B cell (primary cell): ENCODE data around the gene LMNTD2. TPM values are rescaled to one million over a fixed set of nuclear protein-coding genes. Genes with fewer than 3 reads are reported as not detected.

Experiments used
- ATAC-seq: fragments of 200-7000 bp; cut with Tn5 transposase; one replicate; pipeline ENCODE4 v1.10.0; 2021; ENCODE audit warnings: low read depth, mild to moderate bottlenecking, moderate number of reproducible peaks, moderate library complexity
- CTCF ChIA-PET: fragments of 350-600 bp; sonication (Branson Sonifier 250); formaldehyde crosslinking; loops from one replicate; lab custom pipeline; 2021; ENCODE audit warnings: antibody characterized with exemption, inconsistent platforms; lab: Charles Lee
- POLR2A ChIA-PET: fragments of 350-600 bp; sonication (Branson Sonifier 250); formaldehyde crosslinking; loops from one replicate; lab custom pipeline; 2021; ENCODE audit warnings: antibody characterized with exemption; lab: Charles Lee
- DNase-seq: peaks from one replicate; pipeline ENCODE4 v3.0.0; 2013
- H2AFZ ChIP-seq: 2 replicates; pipeline ENCODE4 v1.6.1; 2012; ENCODE audit warnings: mild to moderate bottlenecking, low read depth, low read length; ENCODE audit not compliant: insufficient read depth, poor library complexity, severe bottlenecking
- H3K27ac ChIP-seq, 2 donors: 1 replicate in 1 of 2; 2 replicates in 1 of 2; pipeline ENCODE4 v1.5.1; 2012 to 2013; ENCODE audit warnings: low read length in 2 of 2, mild to moderate bottlenecking in 2 of 2, moderate library complexity in 1 of 2
- H3K27me3 ChIP-seq, 4 experiments: fragments of 200-600 bp in 1 of 4; sonication (generic) in 1 of 4; replicated peaks in 1 of 4; 1 replicate in 2 of 4; 2 replicates in 2 of 4; pipeline versions ENCODE4 v1.6.1 to v1.7.0; 2013 to 2016; ENCODE audit warnings: low read length in 3 of 4, mild to moderate bottlenecking in 2 of 4, mixed read lengths in 1 of 4, moderate library complexity in 1 of 4; ENCODE audit not compliant: insufficient read depth in 4 of 4, control insufficient read depth in 3 of 4; ENCODE audit errors: control extremely low read depth in 1 of 4
- H3K36me3 ChIP-seq, 2 experiments: replicated peaks in 1 of 2; 1 replicate in 1 of 2; 2 replicates in 1 of 2; pipeline versions ENCODE4 v1.6.1 to v1.7.1; 2013; ENCODE audit warnings: low read length in 1 of 2; ENCODE audit not compliant: insufficient read depth in 2 of 2, control insufficient read depth in 1 of 2; ENCODE audit errors: control extremely low read depth in 1 of 2, extremely low read depth in 1 of 2
- H3K4me1 ChIP-seq, 2 donors: fragments of 200-600 bp in 1 of 2; sonication (generic) in 1 of 2; 1 replicate in 1 of 2; 2 replicates in 1 of 2; pipeline versions ENCODE4 v1.5.1 to v1.6.1; 2013 to 2017; ENCODE audit warnings: low read length in 2 of 2; ENCODE audit not compliant: control insufficient read depth in 2 of 2, insufficient read depth in 2 of 2
- H3K4me2 ChIP-seq: replicated peaks from 2 replicates; pipeline ENCODE3; 2012; ENCODE audit warnings: mild to moderate bottlenecking, low read depth, low read length; ENCODE audit not compliant: poor library complexity, severe bottlenecking
- H3K4me3 ChIP-seq, 5 experiments: fragments of 200-600 bp in 1 of 5; sonication (generic) in 1 of 5; 1 replicate in 3 of 5; 2 replicates in 2 of 5; pipeline versions ENCODE4 v1.5.1 to v1.7.0; 2011 to 2016; ENCODE audit warnings: low read length in 4 of 5, mild to moderate bottlenecking in 4 of 5, low read depth in 2 of 5, control low read depth in 1 of 5, moderate library complexity in 1 of 5; ENCODE audit not compliant: insufficient read depth in 1 of 5; ENCODE audit errors: control extremely low read depth in 1 of 5, extremely low read depth in 1 of 5
- H3K79me2 ChIP-seq: fragments of 200-600 bp; sonication (generic); one replicate; pipeline ENCODE4 v1.6.0; 2016; ENCODE audit warnings: low read length; ENCODE audit not compliant: control insufficient read depth, insufficient read depth
- H3K9ac ChIP-seq: fragments of 200-600 bp; sonication (generic); 2 replicates; pipeline ENCODE4 v1.6.1; 2017; ENCODE audit warnings: mild to moderate bottlenecking, low read length, moderate library complexity
- H3K9me3 ChIP-seq, 3 donors: one replicate each; pipeline versions ENCODE4 v1.6.1 to v1.7.1; 2013; ENCODE audit warnings: low read length in 2 of 3; ENCODE audit not compliant: control insufficient read depth in 2 of 3, insufficient read depth in 1 of 3; ENCODE audit errors: control extremely low read depth in 1 of 3
- H4K20me1 ChIP-seq: 2 replicates; pipeline ENCODE4 v1.6.0; 2012; ENCODE audit warnings: mild to moderate bottlenecking, low read length; ENCODE audit not compliant: insufficient read depth, control insufficient read depth, poor library complexity, severe bottlenecking
- H3K27ac Mint-ChIP-seq: one replicate; pipeline ENCODE4 v1.8.0; 2021; ENCODE audit warnings: mixed read lengths
- H3K27me3 Mint-ChIP-seq: one replicate; pipeline ENCODE4 v1.8.0; 2021; ENCODE audit warnings: mixed read lengths
- H3K4me1 Mint-ChIP-seq: one replicate; pipeline ENCODE4 v1.8.0; 2021; ENCODE audit warnings: mixed read lengths
- H3K4me3 Mint-ChIP-seq: one replicate; pipeline ENCODE4 v1.8.0; 2021; ENCODE audit warnings: mixed read lengths
- H3K9me3 Mint-ChIP-seq: one replicate; pipeline ENCODE4 v1.8.0; 2022; ENCODE audit warnings: mixed read lengths; ENCODE audit not compliant: insufficient read depth
- EZH2 ChIP-seq: IDR thresholded peaks from 2 replicates; pipeline ENCODE4 v1.6.1; 2012; ENCODE audit warnings: borderline replicate concordance, low read depth, mild to moderate bottlenecking, moderate library complexity, low read length; ENCODE audit not compliant: insufficient read depth, poor library complexity, severe bottlenecking
- WGBS: methylation state at CpG from one replicate; pipeline ENCODE4 v1.1.5; 2013; ENCODE audit warnings: missing lambda C conversion rate; ENCODE audit not compliant: insufficient coverage; 5-methylcytosine and 5-hydroxymethylcytosine counted together
- intact Hi-C: fragments of 100-400 bp; cut with micrococcal nuclease; formaldehyde crosslinking; loops from one replicate; pipeline ENCODE4 v1.10.0; 2022
- polyA plus RNA-seq: library from polyadenylated mRNA; depleted of rRNA; stranded (reverse); fragments of >200 nt; gene quantifications from 2 replicates; pipeline ENCODE4 v1.2.3, GENCODE V29; 2012
- total RNA-seq, 2 donors: library from RNA; stranded (reverse); fragments of 120-200 nt in 1 of 2; gene quantifications; 1 replicate in 1 of 2; 2 replicates in 1 of 2; pipeline versions ENCODE4 v1.2.3 to v1.2.4, GENCODE V29; 2013 to 2022
- TF ChIP-seq, protein P1 (sequence below): fragments of 200-600 bp; IDR thresholded peaks from one replicate; pipeline ENCODE4 v1.8.0; 2022; ENCODE audit warnings: antibody characterized with exemption, mild to moderate bottlenecking

Gene LMNTD2
- total and polyA plus RNA-seq, 2 donors (not counting 1 experiment from before 2014, with no cell fraction given) = 21.4 to 29.6 TPM

DNA sequence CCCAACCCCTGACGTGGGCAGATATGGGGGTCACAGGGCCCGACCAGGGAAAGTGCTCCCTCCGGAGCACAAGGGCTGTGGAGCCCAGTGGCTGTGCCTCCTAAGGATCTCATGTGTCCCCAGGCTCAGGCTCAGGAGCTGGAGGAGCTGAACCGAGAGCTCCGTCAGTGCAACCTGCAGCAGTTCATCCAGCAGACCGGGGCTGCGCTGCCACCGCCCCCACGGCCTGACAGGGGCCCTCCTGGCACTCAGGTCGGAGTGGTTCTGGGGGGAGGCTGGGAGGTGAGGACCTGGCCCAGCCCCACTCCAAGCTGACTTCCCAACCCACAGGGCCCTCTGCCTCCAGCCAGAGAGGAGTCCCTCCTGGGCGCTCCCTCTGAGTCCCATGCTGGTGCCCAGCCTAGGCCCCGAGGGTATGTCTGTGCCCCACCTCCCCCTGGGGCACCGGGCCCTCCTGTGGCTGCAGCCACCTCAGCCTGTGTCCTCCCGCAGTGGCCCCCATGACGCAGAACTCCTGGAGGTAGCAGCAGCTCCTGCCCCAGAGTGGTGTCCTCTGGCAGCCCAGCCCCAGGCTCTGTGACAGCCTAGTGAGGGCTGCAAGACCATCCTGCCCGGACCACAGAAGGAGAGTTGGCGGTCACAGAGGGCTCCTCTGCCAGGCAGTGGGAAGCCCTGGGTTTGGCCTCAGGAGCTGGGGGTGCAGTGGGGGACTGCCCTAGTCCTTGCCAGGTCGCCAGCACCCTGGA is 2.7 kb upstream of the LMNTD2 start:
- Mint-ChIP-seq H3K9me3 (no peaks in the 10 kb centered on the region), H3K4me3 (peak overlapping the region; percentile 19), H3K27me3 (no peaks in the 10 kb centered on the region), H3K27ac (no peak overlapping the region), H3K4me1 (peaks cover 16% of the 10 kb centered on the region)
- intact Hi-C loops = loop anchor here (5.0 kb wide), 1 partner anchor 184 kb away; the partner anchor contains the start of gene TALDO1
- H3K4me3 ChIP-seq = no peak overlapping the region
- H3K27ac ChIP-seq = no peak overlapping the region
- no peak overlapping the region for H3K9ac ChIP-seq
- ATAC-seq (no peak), DNase-seq (peak; percentile 25)
- H3K9me3 ChIP-seq = no peaks in the 10 kb centered on the region
- H2AFZ ChIP-seq = no peak overlapping the region
- POLR2A ChIA-PET = no interaction called here
- H3K4me1 ChIP-seq = peaks cover 10 to 25% of the 10 kb centered on the region in 2 donors
- no peak overlapping the region for H3K4me2 ChIP-seq
- WGBS = 98% methylated on average over 11 of the region's 18 CpGs
- peaks cover 31% of the 10 kb centered on the region for H4K20me1 ChIP-seq
- TF ChIP-seq, protein P1, sequence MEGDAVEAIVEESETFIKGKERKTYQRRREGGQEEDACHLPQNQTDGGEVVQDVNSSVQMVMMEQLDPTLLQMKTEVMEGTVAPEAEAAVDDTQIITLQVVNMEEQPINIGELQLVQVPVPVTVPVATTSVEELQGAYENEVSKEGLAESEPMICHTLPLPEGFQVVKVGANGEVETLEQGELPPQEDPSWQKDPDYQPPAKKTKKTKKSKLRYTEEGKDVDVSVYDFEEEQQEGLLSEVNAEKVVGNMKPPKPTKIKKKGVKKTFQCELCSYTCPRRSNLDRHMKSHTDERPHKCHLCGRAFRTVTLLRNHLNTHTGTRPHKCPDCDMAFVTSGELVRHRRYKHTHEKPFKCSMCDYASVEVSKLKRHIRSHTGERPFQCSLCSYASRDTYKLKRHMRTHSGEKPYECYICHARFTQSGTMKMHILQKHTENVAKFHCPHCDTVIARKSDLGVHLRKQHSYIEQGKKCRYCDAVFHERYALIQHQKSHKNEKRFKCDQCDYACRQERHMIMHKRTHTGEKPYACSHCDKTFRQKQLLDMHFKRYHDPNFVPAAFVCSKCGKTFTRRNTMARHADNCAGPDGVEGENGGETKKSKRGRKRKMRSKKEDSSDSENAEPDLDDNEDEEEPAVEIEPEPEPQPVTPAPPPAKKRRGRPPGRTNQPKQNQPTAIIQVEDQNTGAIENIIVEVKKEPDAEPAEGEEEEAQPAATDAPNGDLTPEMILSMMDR = no peak
- TF ChIP-seq EZH2 = no peak
- H3K36me3 ChIP-seq = no peaks in the 10 kb centered on the region
- CTCF ChIA-PET = interaction anchor here (3.3 kb wide), 1 partner anchor 9 kb away, joined by 11 read pairs; no protein-coding TSS in a partner anchor
- H3K79me2 ChIP-seq = peaks cover 18% of the 10 kb centered on the region
- H3K27me3 ChIP-seq = no peaks in the 10 kb centered on the region
